HG03060 (cell line): Measurements from ENCODE around the gene WNT4.

Experiments used
- ATAC-seq: cut with Tn5 transposase; IDR thresholded peaks from one replicate; pipeline ENCODE4 v1.9.1; 2021; ENCODE audit warnings: low read depth, moderate number of reproducible peaks; ENCODE audit not compliant: unreplicated experiment

Gene WNT4

DNA sequence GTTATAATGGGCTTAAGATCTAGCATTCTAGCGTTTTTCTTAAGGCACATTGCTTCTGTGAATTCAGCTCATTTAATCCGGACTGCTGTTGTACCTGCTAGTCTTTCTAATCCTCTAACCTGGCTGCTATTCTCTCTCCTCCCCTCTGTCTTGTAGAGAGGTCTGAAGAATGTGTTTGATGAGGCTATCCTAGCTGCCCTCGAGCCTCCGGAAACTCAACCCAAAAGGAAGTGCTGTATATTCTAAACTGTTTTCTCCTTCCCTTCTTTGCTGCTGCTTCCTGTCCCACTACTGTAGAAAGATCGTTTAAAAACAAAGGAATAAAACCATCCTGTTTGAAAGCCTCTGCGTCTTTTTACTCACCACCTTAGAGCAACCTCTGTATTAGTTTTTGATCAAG lies 53.1 kb downstream of the WNT4 start:
- ATAC-seq = no peak

DNA sequence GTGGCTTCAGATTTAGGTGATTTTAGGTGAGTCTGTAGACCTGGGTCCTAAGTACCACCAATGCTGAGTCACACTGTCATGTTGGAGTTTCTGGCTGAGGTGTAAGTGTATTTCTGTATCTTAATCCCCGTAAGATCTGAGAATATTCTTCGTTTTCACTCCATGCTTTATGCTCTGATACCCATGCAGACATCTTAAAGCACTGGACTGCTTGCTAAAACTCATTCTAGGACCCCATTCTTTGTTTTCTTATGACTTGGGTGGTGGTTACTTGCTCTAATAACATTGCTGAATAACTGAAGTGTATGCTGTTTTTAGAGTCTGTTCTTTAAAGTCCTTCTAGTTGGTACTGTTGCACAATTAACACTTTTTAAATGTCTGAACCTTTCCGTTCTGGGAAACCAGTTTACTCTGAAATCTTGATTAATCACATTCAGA lies 53.7 kb downstream of the WNT4 start:
- ATAC-seq = no peak

DNA sequence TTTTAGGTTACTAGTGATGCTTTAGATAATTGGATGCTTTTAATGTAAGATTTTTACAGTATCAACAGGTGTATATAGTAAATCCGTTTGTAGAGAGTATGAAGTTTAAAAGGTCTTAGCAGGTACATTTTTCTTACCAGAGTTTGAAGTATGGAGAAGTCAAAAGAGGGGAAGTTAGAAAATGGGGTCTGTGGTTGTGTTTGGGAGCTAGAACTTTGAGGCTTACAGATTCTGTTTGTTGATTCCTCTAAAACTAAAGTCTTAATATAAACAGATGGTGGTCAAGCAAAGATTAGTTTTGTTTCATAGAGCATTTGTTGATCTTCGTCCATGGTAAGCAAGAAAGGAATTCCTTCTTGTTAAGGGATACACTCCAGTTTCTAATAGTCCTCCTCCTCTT lies 54.6 kb downstream of the WNT4 start:
- ATAC-seq = no peak

- no peak for ATAC-seq
Measured at GRCh38 chr1:22080191-22080590, 62.7 kb downstream of the WNT4 start.

DNA sequence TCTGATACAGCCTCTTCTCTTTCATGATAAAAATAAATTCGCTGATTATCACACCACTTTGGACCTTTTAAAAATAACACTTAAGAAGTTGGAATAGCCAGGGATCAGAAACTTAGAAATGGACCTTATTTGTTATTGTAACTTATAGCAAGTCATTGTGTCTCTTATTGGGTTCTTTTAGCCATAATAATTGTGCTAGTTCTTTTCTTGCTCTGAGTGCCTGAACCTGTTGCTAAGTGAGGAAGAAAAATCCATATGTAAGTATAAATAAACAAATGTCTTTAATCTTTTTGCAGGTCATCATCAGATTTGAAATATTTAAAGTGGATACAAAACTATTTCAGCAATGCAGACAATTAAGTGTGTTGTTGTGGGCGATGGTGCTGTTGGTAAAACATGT lies 64.8 kb downstream of the WNT4 start:
- ATAC-seq = no peak

- ATAC-seq = no peak
Measured at GRCh38 chr1:22077728-22078127, 65.2 kb downstream of the WNT4 start.

DNA sequence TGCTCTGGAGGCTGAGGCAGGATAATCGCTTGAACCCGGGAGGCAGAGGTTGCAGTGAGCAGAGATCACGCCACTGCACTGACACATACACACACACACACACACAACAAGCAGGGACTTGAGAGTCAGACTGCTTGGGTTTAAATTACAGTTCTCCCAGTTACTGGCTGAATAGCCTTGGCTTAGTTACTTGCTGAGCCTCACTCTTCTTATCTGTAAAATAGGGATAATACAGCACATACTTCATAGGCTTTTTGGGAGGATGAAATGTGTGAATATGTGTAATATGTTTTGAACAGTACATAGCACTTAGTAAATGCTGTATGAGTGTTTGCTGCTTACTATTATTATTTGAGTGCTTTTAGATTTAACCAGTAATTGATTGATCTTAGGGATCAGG lies 66.6 kb downstream of the WNT4 start:
- ATAC-seq = no peak

DNA sequence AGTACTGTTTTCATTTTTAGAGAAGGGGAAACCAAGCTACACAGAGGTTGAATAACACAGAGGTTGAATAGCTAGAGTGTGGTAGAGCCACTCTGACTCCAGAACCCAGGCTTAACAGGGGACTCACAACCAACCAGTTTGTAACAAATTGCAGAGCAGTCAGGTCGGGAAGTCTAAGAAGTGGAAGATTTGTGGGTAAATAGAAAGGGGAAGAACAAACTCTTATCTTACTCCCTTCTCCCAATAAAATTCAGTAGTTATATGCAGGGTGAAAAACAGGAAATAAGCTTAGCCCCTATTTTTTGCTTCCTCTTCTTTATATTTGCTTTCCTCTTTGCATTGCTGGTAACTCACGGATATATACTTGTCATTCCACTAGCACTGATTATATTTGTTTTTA lies 67.2 kb downstream of the WNT4 start:
- ATAC-seq = no peak

GRCh38 chr1:22074803-22075202 lies 68.1 kb downstream of the WNT4 start:
- ATAC-seq = no peak

- no peak for ATAC-seq
Measured at GRCh38 chr1:22071511-22071910, 71.4 kb downstream of the WNT4 start.
